GM20000 (cell line): ENCODE data around the gene SRSF7.

Source experiments
- DNase-seq: peaks from one replicate; pipeline ENCODE4 v3.0.0; 2012; ENCODE audit warnings: low spot score
- CTCF ChIP-seq: IDR thresholded peaks from 2 replicates; pipeline ENCODE4 v1.5.1; 2012; ENCODE audit warnings: mild to moderate bottlenecking, control low read depth; ENCODE audit errors: extremely low read depth, missing control alignments

SRSF7 gene

GRCh38 chr2:38747007-38747424 lies 4.1 kb downstream of the SRSF7 start:
- DNase-seq = no peak

GRCh38 chr2:38745267-38745666 lies 5.9 kb downstream of the SRSF7 start:
- DNase-seq = no peak
- no peak for TF ChIP-seq CTCF

More at GRCh38 chr2:38747007-38747424, 4.1 kb downstream of the SRSF7 start:
- no peak for TF ChIP-seq CTCF

GRCh38 chr2:38744399-38744780 lies 6.8 kb downstream of the SRSF7 start:
- TF ChIP-seq CTCF = no peak
- no peak for DNase-seq

DNA sequence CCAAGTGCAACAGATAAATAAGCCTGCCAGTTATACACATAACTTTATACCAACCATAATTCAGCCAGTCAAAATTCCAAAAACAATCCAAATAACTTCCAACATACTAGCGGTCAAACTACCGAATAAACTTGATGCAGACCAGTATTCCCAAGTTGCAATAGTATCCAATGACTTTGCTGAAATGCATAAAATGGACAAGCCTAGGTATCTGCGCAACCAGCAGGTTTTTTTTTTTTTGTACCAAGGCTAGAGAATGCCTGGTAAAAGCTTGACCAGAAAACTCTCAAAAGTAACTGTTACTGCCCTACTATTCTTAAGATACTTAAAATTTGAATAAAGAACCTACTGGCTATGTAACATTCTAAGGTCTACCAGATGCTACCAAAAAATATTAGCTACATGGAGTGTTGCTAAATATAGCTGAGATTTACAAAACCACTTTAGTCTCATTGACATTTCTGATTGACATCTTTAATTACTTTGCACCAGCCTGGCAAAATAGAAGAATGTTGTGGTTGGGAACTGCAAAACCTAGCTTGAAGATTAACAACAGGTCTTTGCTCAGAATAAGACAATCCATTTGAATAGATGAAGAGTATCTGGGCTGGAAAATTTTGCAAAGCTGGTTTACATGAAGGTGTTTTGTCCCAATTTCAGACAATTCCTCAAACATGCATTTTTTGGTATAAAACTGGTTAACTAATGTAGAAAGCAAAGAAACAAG lies 7.3 kb downstream of the SRSF7 start:
- no peak for TF ChIP-seq CTCF
- no peak for DNase-seq

DNA sequence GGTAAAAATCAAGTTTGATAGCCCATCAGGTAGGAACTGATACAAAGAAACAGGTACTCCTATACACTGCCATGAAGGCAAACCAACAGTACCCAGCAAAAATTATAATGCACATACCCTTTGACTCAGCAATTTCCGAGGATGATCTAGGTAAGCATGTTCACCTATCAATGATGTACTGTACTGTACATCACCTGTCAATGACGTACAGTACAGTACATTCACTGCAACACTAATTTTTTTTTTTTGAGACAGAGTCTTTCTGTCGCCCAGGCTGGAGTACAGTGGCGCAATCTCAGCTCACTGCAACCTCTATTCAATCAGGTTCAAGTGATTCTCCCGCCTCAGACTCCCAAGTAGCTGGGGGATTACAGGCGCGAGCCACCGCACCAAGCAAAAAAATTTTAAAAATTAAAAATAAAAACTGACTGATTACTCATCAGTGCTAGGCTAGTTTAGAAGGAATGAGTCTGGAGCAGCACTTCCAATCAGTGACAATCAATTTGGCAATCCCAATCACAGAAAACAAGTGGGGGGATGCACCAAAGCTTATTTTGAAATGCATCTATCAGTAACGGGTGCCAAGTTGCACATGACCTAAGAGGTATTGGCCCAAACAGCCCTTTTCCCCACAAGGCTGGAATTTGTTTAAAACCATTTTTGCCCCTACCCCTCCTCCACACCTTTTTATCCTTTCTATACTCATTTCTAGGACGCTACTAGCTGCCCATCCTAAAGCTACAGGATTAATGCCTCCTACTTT lies 8.2 kb downstream of the SRSF7 start:
- DNase-seq = no peak
- no peak for TF ChIP-seq CTCF

GRCh38 chr2:38740851-38741731 lies 10.1 kb downstream of the SRSF7 start:
- no peak for DNase-seq
- TF ChIP-seq CTCF = no peak
